OCI-LY1 (cell line): ENCODE measurements around the gene AFF1.
"Not testable (repeated sequence)": the region's sequence is repeated elsewhere in the genome, so short reads cannot be mapped to it uniquely, and the experiment has no call there.

Experiments used
- H2AFZ ChIP-seq: fragments of 200-600 bp; sonication (generic), shearing (Covaris generic); 2 replicates; pipeline ENCODE4 v1.6.0; 2014; ENCODE audit warnings: antibody characterized with exemption, mild to moderate bottlenecking, low read length
- H3F3A ChIP-seq: fragments of 200-600 bp; sonication (generic), shearing (Covaris generic); 2 replicates; pipeline ENCODE4 v1.6.0; 2014; ENCODE audit warnings: mild to moderate bottlenecking, antibody characterized with exemption, low read length, moderate library complexity; ENCODE audit not compliant: insufficient read depth
- H3K27ac ChIP-seq: fragments of 200-600 bp; sonication (generic); 2 replicates; pipeline ENCODE4 v1.5.1; 2014; ENCODE audit warnings: low read length, mixed run types, mild to moderate bottlenecking, low read depth; ENCODE audit not compliant: poor library complexity, severe bottlenecking
- H3K27me3 ChIP-seq: fragments of 200-600 bp; sonication (generic); 2 replicates; pipeline ENCODE4 v1.6.0; 2014; ENCODE audit warnings: antibody characterized with exemption, mild to moderate bottlenecking, low read length, moderate library complexity; ENCODE audit not compliant: insufficient read depth
- H3K36me3 ChIP-seq: fragments of 200-600 bp; sonication (generic); 2 replicates; pipeline ENCODE4 v1.6.1; 2014; ENCODE audit warnings: mild to moderate bottlenecking, antibody characterized with exemption, low read length, moderate library complexity, mixed read lengths; ENCODE audit not compliant: insufficient read depth
- H3K4me1 ChIP-seq: fragments of 200-600 bp; sonication (generic); 2 replicates; pipeline ENCODE4 v1.5.1; 2014; ENCODE audit warnings: mild to moderate bottlenecking, low read length, moderate library complexity; ENCODE audit not compliant: insufficient read depth, severe bottlenecking
- H3K4me2 ChIP-seq: fragments of 200-600 bp; sonication (generic), shearing (Covaris generic); 2 replicates; pipeline ENCODE4 v1.6.1; 2014; ENCODE audit warnings: low read length
- H3K4me3 ChIP-seq: fragments of 200-600 bp; sonication (generic); 2 replicates; pipeline ENCODE4 v1.5.1; 2014; ENCODE audit warnings: low read length, low read depth, mild to moderate bottlenecking, mixed read lengths; ENCODE audit not compliant: poor library complexity, severe bottlenecking
- H3K79me2 ChIP-seq: fragments of 200-600 bp; shearing (Covaris generic); 2 replicates; pipeline ENCODE4 v1.6.1; 2016; ENCODE audit warnings: mixed run types, low read length, mixed read lengths; ENCODE audit not compliant: insufficient read depth
- H3K9ac ChIP-seq: fragments of 200-600 bp; sonication (generic), shearing (Covaris generic); 2 replicates; pipeline ENCODE4 v1.6.1; 2014; ENCODE audit warnings: mild to moderate bottlenecking, low read length, mixed read lengths
- H3K9me2 ChIP-seq: fragments of 200-600 bp; sonication (generic), shearing (Covaris generic); 2 replicates; pipeline ENCODE4 v1.6.1; 2014; ENCODE audit warnings: low read depth, mild to moderate bottlenecking, low read length, mixed read lengths
- H3K9me3 ChIP-seq: fragments of 200-600 bp; shearing (Covaris generic); 2 replicates; pipeline ENCODE4 v1.6.1; 2014; ENCODE audit warnings: low read length, mixed read lengths
- H4K20me1 ChIP-seq: fragments of 200-600 bp; sonication (generic), shearing (Covaris generic); 2 replicates; pipeline ENCODE4 v1.6.0; 2016; ENCODE audit warnings: mild to moderate bottlenecking, low read length; ENCODE audit not compliant: insufficient read depth
- CTCF ChIP-seq: fragments of 200-600 bp; sonication (generic), shearing (Covaris generic); IDR thresholded peaks from 2 replicates; pipeline ENCODE4 v1.5.1; 2017; ENCODE audit warnings: mild to moderate bottlenecking, antibody characterized with exemption, low read length, moderate library complexity, mixed read lengths
- EZH2 ChIP-seq: fragments of 200-600 bp; sonication (generic), shearing (Covaris generic); IDR thresholded peaks from 2 replicates; pipeline ENCODE4 v1.8.0; 2017; ENCODE audit warnings: borderline replicate concordance, mixed run types, mild to moderate bottlenecking, antibody characterized with exemption, low read length, moderate library complexity, mixed read lengths

Gene AFF1

DNA sequence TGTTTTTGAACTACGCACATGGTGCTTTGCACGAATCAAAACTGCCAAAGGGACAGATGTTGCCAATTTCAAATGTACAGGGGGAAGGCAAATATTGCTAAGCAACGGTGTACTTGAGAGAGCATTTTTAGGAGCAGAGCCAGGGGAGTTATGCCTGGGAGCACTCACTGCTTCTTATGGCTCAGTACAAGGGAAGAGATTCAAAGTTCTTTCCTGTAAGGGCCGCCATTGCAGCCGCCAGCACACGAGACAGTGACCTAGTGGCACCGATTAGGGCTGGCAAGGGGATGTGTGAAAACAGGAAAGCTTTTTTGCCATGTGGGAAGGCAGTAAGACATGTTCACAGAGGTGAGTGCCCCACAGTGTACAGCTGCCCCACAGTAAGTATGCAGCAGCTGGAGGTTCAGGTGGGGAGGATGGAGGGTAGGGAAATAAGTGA, 133.8 kb downstream of the AFF1 start:
- no peaks in the 10 kb centered on the region for H3K9me2 ChIP-seq
- no peaks in the 10 kb centered on the region for H3F3A ChIP-seq
- no peak overlapping the region for H2AFZ ChIP-seq
- H3K27me3 ChIP-seq: no peaks in the 10 kb centered on the region
- H3K4me3 ChIP-seq: no peak overlapping the region
- no peaks in the 10 kb centered on the region for H4K20me1 ChIP-seq
- H3K4me2 ChIP-seq: peak overlapping the region; percentile 6; the same call in 1 of the 2 replicates
- H3K36me3 ChIP-seq: no peaks in the 10 kb centered on the region
- H3K9ac ChIP-seq: no peak overlapping the region; the same call in 1 of the 2 replicates
- peak overlapping the region; percentile 80 for H3K27ac ChIP-seq
- H3K9me3 ChIP-seq: no peaks in the 10 kb centered on the region
- TF ChIP-seq EZH2 (no peak), CTCF (no peak)
- no peaks in the 10 kb centered on the region for H3K79me2 ChIP-seq
- H3K4me1 ChIP-seq: peaks cover 32% of the 10 kb centered on the region

DNA sequence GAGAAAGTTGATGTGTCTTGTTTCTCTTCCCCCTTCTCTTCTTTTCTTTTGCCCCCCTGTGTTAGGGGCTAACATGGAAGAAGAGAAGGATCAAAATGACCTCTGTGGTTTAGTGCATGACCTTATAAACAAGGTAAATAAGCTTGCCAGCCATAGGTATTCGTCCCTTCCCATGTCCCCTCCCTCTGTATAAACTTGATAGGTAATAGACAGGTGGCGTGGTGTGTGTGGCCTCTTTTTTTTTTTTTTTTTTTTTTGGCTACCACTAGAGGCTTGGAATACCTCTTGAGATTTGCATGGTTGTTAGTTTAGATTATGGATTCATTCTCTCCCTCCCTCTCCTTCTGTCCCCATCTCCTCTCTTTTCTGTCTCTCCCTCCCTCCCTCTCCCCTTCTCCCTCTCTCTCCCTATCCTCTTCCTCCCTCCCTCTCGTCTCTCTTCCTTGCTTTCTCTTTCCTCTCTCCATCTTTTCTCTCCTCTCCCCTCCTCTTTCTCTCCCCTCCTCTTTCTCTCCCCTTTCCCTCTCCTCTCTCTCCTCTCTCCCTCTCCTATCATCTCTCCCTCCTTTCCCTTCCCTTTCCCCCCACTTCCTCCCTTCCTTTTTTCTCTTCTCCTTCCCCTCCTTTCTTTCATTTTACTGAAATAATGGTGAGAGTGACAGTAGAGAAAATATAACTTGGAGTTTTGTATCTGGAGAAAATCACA, 134.4 kb downstream of the AFF1 start:
- H3K36me3 ChIP-seq: no peaks in the 10 kb centered on the region
- no peaks in the 10 kb centered on the region for H3K9me2 ChIP-seq
- H3K4me2 ChIP-seq: peak overlapping the region; percentile 6; the same call in 1 of the 2 replicates
- H3F3A ChIP-seq: no peaks in the 10 kb centered on the region
- H4K20me1 ChIP-seq: no peaks in the 10 kb centered on the region
- peaks cover 38% of the 10 kb centered on the region for H3K4me1 ChIP-seq
- H3K27ac ChIP-seq: peak overlapping the region; percentile 80
- H3K27me3 ChIP-seq: no peaks in the 10 kb centered on the region
- H3K4me3 ChIP-seq: no peak overlapping the region
- H2AFZ ChIP-seq: no peak overlapping the region
- no peak overlapping the region; the same call in 1 of the 2 replicates for H3K9ac ChIP-seq
- no peaks in the 10 kb centered on the region for H3K79me2 ChIP-seq
- TF ChIP-seq CTCF (no peak), EZH2 (no peak)
- no peaks in the 10 kb centered on the region for H3K9me3 ChIP-seq

GRCh38 chr4:87071401-87071800, 136.6 kb downstream of the AFF1 start:
- TF ChIP-seq CTCF (no peak), EZH2 (no peak)
- no peak overlapping the region for H3K4me2 ChIP-seq
- H3K4me1 ChIP-seq: peaks cover 42% of the 10 kb centered on the region
- no peaks in the 10 kb centered on the region for H3K79me2 ChIP-seq
- no peaks in the 10 kb centered on the region for H3K27me3 ChIP-seq
- no peaks in the 10 kb centered on the region for H3F3A ChIP-seq
- H3K9me3 ChIP-seq: no peaks in the 10 kb centered on the region
- H3K4me3 ChIP-seq: no peak overlapping the region
- no peak overlapping the region for H3K27ac ChIP-seq
- no peak overlapping the region for H3K9ac ChIP-seq
- H4K20me1 ChIP-seq: no peaks in the 10 kb centered on the region
- no peaks in the 10 kb centered on the region for H3K36me3 ChIP-seq
- no peak overlapping the region for H2AFZ ChIP-seq
- no peaks in the 10 kb centered on the region for H3K9me2 ChIP-seq

- Histone ChIP-seq H3K4me1 (peaks cover 41% of the 10 kb centered on the region), H3K27ac (peak overlapping the region; percentile 89)
- H3K9ac ChIP-seq, H3K9me3 ChIP-seq, H3K4me2 ChIP-seq, H4K20me1 ChIP-seq, H2AFZ ChIP-seq, H3K27me3 ChIP-seq, H3K79me2 ChIP-seq, H3K36me3 ChIP-seq, H3K4me3 ChIP-seq, H3F3A ChIP-seq, H3K9me2 ChIP-seq: not testable (repeated sequence)
These were observed 137.7 kb downstream of the AFF1 start for GRCh38 chr4:87072545-87072944.
